ENCODE measurements around the gene NUBP1.

DNA sequence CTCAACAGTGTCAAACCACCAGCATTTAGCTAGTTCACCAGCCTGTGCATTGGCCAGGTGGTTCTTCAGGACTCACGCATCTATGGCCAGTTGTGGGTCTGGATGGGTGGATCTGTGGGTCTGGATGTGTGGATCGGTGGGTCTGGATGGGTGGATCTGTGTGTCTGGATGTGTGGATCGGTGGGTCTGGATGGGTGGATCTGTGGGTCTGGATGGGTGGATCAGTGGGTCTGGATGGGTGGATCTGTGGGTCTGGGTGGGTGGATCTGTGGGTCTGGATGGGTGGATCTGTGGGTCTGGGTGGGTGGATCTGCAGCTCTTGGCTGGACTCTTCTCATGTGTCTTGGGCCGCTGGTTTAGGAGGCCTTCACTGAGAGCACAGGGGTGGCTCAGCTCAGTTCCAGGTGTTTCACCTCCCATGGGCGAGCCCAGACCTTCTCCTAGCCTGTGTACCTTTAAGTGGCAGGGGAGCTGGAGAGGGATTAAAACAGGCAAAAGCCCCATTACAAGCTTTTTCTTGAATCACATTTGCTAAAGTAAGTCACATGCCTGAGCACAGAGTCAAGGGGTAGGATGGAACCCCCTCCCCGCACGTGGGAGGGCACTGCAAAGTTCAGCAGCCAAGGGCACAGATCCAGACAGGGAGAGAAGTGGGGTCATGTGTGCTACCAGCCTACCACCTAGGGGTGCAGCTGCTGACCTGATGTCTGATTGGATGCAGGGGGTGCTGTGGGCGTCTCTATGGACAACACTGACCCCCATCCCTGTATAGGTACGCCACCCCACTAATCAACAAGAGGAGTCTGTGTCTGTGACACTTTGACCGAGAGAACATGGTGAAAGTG is 3.4 kb upstream of the NUBP1 start:
- TF ChIP-seq CTCF (conservative IDR thresholded peaks at IDR 0.05; ENCODE audit: low read depth, low read length) (no peak), EZH2phosphoT487 (IDR thresholded peaks at IDR 0.05; ENCODE audit: borderline replicate concordance, low read length) (no peak), EZH2 (IDR thresholded peaks at IDR 0.05; ENCODE audit: low read length, unreplicated experiment) (no peak)

All from PC-3 (cell line).